IMR-90 (cell line): ENCODE measurements around the gene HYAL3. TPM values are rescaled to one million over a fixed set of nuclear protein-coding genes. Genes with fewer than 3 reads are reported as not detected.

Experiments used
- BHLHE40 ChIP-seq: fragments of 150-350 bp; IDR thresholded peaks from 2 replicates; pipeline ENCODE4 v1.6.1; 2016; ENCODE audit warnings: mild to moderate bottlenecking, low read depth, low read length
- CEBPB ChIP-seq: IDR thresholded peaks from 2 replicates; pipeline ENCODE4 v1.6.1; 2012; ENCODE audit warnings: low read depth, low read length, improper control_type of control experiment
- MAZ ChIP-seq: IDR thresholded peaks from 2 replicates; pipeline ENCODE4 v1.6.1; 2012; ENCODE audit warnings: low read depth, mild to moderate bottlenecking, low read length, improper control_type of control experiment, moderate library complexity, borderline replicate concordance
- polyA plus RNA-seq, 3 experiments: library from polyadenylated mRNA; depleted of rRNA; stranded (reverse); fragments of >200 nt; gene quantifications; 2 replicates each; pipeline ENCODE4 v1.2.3, GENCODE V29; 2012; ENCODE audit warnings: low replicate concordance in 1 of 3
- total RNA-seq: library from RNA; depleted of rRNA; stranded (reverse); fragments of >200 nt; gene quantifications from 2 replicates; pipeline ENCODE4 v1.2.3, GENCODE V29; 2012
- TF ChIP-seq, protein P1 (sequence below): conservative IDR thresholded peaks from 2 replicates; pipeline ENCODE4 v1.5.1; 2012; ENCODE audit warnings: mild to moderate bottlenecking, low read depth, low read length, improper control_type of control experiment

The HYAL3 gene
- total and polyA plus RNA-seq, 2 of the 4 experiments (the other 2 are of a cell fraction): 2.7 to 5.7 TPM

GRCh38 chr3:50298836-50299637 is at the start of gene HYAL3, which contains the start of gene NAA80 (continued):
- TF ChIP-seq BHLHE40: peak; percentile 52
- peak; percentile 64; the same call in 1 of the 2 replicates for TF ChIP-seq MAZ
- TF ChIP-seq CEBPB: peak; percentile 71
- TF ChIP-seq, protein P1, sequence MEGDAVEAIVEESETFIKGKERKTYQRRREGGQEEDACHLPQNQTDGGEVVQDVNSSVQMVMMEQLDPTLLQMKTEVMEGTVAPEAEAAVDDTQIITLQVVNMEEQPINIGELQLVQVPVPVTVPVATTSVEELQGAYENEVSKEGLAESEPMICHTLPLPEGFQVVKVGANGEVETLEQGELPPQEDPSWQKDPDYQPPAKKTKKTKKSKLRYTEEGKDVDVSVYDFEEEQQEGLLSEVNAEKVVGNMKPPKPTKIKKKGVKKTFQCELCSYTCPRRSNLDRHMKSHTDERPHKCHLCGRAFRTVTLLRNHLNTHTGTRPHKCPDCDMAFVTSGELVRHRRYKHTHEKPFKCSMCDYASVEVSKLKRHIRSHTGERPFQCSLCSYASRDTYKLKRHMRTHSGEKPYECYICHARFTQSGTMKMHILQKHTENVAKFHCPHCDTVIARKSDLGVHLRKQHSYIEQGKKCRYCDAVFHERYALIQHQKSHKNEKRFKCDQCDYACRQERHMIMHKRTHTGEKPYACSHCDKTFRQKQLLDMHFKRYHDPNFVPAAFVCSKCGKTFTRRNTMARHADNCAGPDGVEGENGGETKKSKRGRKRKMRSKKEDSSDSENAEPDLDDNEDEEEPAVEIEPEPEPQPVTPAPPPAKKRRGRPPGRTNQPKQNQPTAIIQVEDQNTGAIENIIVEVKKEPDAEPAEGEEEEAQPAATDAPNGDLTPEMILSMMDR: peak; percentile 31; the same call in 1 of the 2 replicates
